HG03135 (cell line): ENCODE results near the gene GSK3B.
A peak's percentile ranks its signal among the peaks of the same experiment; 100 is the strongest.

Source experiments
- ATAC-seq: cut with Tn5 transposase; IDR thresholded peaks from one replicate; pipeline ENCODE4 v1.9.1; 2021; ENCODE audit warnings: mild to moderate bottlenecking, moderate library complexity; ENCODE audit not compliant: unreplicated experiment

GSK3B gene

GRCh38 chr3:119786409-119786808 is 307.8 kb downstream of the GSK3B start:
- no peak for ATAC-seq

GRCh38 chr3:119783883-119784282 is 310.4 kb downstream of the GSK3B start:
- no peak for ATAC-seq

GRCh38 chr3:119783255-119783654 is 311.0 kb downstream of the GSK3B start:
- no peak for ATAC-seq

DNA sequence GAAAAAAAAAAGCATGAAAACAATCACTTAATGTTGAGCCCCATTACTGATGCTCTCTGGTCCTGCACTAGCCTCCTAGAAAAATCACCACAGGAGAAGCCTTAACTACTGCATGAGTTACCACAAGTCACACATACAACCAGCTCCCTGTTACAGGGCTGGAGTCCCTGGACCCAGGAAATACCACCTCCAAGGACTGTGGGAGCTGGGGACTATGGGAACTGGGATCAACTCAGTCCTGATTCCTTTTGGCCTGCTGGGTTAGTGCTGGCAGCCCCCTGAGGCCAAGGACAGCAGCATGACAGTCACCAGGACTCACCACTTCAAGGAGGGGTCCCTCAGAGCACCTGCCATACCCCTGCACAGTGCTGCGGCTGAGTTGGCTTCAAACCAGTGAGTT is 311.8 kb downstream of the GSK3B start:
- no peak for ATAC-seq

GRCh38 chr3:119781330-119782198 is 312.7 kb downstream of the GSK3B start, which contains the start of gene NR1I2:
Gene NR1I2 (plus strand): TSS chr3:119782101.
- ATAC-seq: no peak

- peak; percentile 80 for ATAC-seq
These were observed 314.4 kb downstream of the GSK3B start for GRCh38 chr3:119779731-119780383.

DNA sequence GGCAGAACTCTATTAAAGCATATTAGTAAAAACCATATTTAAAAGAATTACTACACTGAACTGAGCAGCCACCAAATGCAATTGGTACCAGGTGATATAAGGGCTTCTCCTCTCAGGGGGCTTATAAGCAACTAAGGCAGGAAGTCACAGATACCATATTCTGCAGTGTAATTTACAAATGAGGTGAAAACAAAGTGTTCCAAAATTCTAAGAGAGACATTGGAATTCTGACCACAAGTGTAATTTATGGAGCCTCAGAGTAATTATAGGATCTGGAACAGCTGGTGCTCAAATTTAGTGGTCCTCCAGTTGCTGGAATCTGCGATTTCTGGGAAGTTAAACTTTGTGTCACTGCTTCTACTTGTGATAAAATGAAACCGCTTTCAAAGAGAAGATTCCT is 315.4 kb downstream of the GSK3B start:
- ATAC-seq: no peak

DNA sequence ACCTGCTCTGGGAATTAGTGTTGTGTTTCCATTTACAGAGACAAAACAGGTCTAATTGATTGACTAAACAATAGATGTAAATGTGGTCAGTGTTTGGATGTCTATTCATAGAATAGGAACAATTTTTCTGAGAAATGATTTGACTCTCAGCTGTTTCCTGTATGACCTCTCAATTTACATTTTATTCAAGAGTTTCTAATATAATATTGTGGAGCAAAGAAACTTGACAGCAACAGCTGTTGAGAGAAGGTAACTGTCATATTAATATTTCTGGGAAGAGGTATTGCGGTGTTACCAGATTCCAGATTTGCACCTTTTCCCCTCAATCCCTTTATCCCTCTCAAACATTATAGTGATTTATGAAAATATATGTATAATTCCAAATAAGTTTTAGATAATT is 316.1 kb downstream of the GSK3B start:
- no peak for ATAC-seq

GRCh38 chr3:119776304-119776703 is 317.9 kb downstream of the GSK3B start:
- ATAC-seq: no peak

- no peak for ATAC-seq
These were observed 319.8 kb downstream of the GSK3B start for GRCh38 chr3:119774444-119774843.
